NCI-H1930 (cell line): ENCODE data around the gene CTPS1.

ENCODE experiments used
- DNase-seq, 2 experiments: peaks; one replicate each; lab custom pipeline; 2025; lab: John Stamatoyannopoulos, UW

The CTPS1 gene

GRCh38 chr1:40966417-40966816 lies 13.1 kb upstream of the CTPS1 start:
- DNase-seq = no peak

- no peak for DNase-seq
These were observed 10.1 kb upstream of the CTPS1 start for GRCh38 chr1:40969445-40969844.

- DNase-seq = no peak
These were observed 7.5 kb upstream of the CTPS1 start for GRCh38 chr1:40971966-40972365.

GRCh38 chr1:40973912-40974311 lies 5.6 kb upstream of the CTPS1 start:
- no peak for DNase-seq

- DNase-seq = no peak
These were observed 4.6 kb upstream of the CTPS1 start for GRCh38 chr1:40974945-40975344.

GRCh38 chr1:40976952-40977690 lies 2.4 kb upstream of the CTPS1 start:
- DNase-seq = no peak

- no peak for DNase-seq
These were observed 1.8 kb upstream of the CTPS1 start for GRCh38 chr1:40977716-40978115.

- DNase-seq = no peak
These were observed 633 bp upstream of the CTPS1 start for GRCh38 chr1:40978886-40979240.

GRCh38 chr1:40980068-40980452 lies 564 bp downstream of the CTPS1 start:
- DNase-seq = no peak

GRCh38 chr1:40980453-40981121 lies 1.1 kb downstream of the CTPS1 start:
- no peak for DNase-seq

- no peak for DNase-seq
These were observed 2.4 kb downstream of the CTPS1 start for GRCh38 chr1:40981691-40982448.

- no peak for DNase-seq
These were observed 3.2 kb downstream of the CTPS1 start for GRCh38 chr1:40982721-40983120.

- no peak for DNase-seq
These were observed 3.8 kb downstream of the CTPS1 start for GRCh38 chr1:40983286-40983685.

GRCh38 chr1:40984066-40984465 lies 4.6 kb downstream of the CTPS1 start:
- no peak for DNase-seq

GRCh38 chr1:40984531-40984930 lies 5.0 kb downstream of the CTPS1 start:
- no peak for DNase-seq

GRCh38 chr1:40985161-40985560 lies 5.7 kb downstream of the CTPS1 start:
- no peak for DNase-seq

GRCh38 chr1:40985875-40986274 lies 6.4 kb downstream of the CTPS1 start:
- no peak for DNase-seq

- DNase-seq = no peak
These were observed 6.9 kb downstream of the CTPS1 start for GRCh38 chr1:40986328-40986783.

- no peak for DNase-seq
These were observed 7.5 kb downstream of the CTPS1 start for GRCh38 chr1:40986956-40987355.

- no peak for DNase-seq
These were observed 8.2 kb downstream of the CTPS1 start for GRCh38 chr1:40987439-40988276.

- DNase-seq = no peak
These were observed 8.8 kb downstream of the CTPS1 start for GRCh38 chr1:40988280-40988679.

GRCh38 chr1:40989066-40989465 lies 9.6 kb downstream of the CTPS1 start:
- no peak for DNase-seq
